IPS-NIHi7 (cell line): ENCODE results near the gene RET.

ENCODE experiments used
- DNase-seq: peaks from one replicate; pipeline ENCODE4 v3.0.0; 2012; ENCODE audit warnings: mixed read lengths; ENCODE audit errors: extremely low spot score

Gene RET

GRCh38 chr10:43076876-43077420, at the start of gene RET:
Gene RET, plus strand, starts transcription at chr10:43077069. Its CDS starts 190 bp downstream, at chr10:43077259.
- DNase-seq = peak; percentile 84

- DNase-seq = no peak
Measured at GRCh38 chr10:43027331-43027955, 49.4 kb upstream of the RET start.

GRCh38 chr10:43028143-43028542, 48.7 kb upstream of the RET start:
- no peak for DNase-seq

GRCh38 chr10:43029043-43029442, 47.8 kb upstream of the RET start:
- DNase-seq = no peak

GRCh38 chr10:43032613-43033012, 44.3 kb upstream of the RET start:
- no peak for DNase-seq

GRCh38 chr10:43035800-43036199, 41.1 kb upstream of the RET start:
- DNase-seq = no peak

- DNase-seq = peak; percentile 5
Measured at GRCh38 chr10:43036481-43037428, 40.1 kb upstream of the RET start.

- no peak for DNase-seq
Measured at GRCh38 chr10:43037440-43037839, 39.4 kb upstream of the RET start.

GRCh38 chr10:43037942-43038782, 38.7 kb upstream of the RET start:
- peak; percentile 8 for DNase-seq

- peak; percentile 14 for DNase-seq
Measured at GRCh38 chr10:43038783-43039623, 37.9 kb upstream of the RET start.

GRCh38 chr10:43039624-43040481, 37.0 kb upstream of the RET start:
- peak; percentile 6 for DNase-seq

GRCh38 chr10:43040482-43041256, 36.2 kb upstream of the RET start:
- DNase-seq = peak; percentile 9

GRCh38 chr10:43041422-43042342, 35.2 kb upstream of the RET start:
- DNase-seq = no peak

GRCh38 chr10:43042503-43043341, 34.1 kb upstream of the RET start:
- DNase-seq = peak; percentile 79

GRCh38 chr10:43043342-43043772, 33.5 kb upstream of the RET start:
- no peak for DNase-seq

- no peak for DNase-seq
Measured at GRCh38 chr10:43043773-43044447, 33.0 kb upstream of the RET start.
